Large intestine (tissue), 3 donors: ENCODE measurements around the gene ZSWIM1. TPM values are rescaled to one million over a fixed set of nuclear protein-coding genes. Genes with fewer than 3 reads are reported as not detected.

ENCODE experiments used
- DNase-seq, 2 donors: peaks; one replicate each; pipeline versions ENCODE4 v3.0.0 to v3.0.0-alpha.2; 2013
- H3K27ac ChIP-seq: one replicate; pipeline ENCODE4 v1.5.1; 2013; ENCODE audit warnings: low read length
- H3K27me3 ChIP-seq: 2 replicates; pipeline ENCODE4 v1.6.1; 2013; ENCODE audit warnings: low read length; ENCODE audit not compliant: control insufficient read depth, insufficient read depth
- H3K36me3 ChIP-seq: 2 replicates; pipeline ENCODE4 v1.6.1; 2013; ENCODE audit warnings: low read length; ENCODE audit not compliant: control insufficient read depth, insufficient read depth
- H3K4me1 ChIP-seq: one replicate; pipeline ENCODE4 v1.6.1; 2013; ENCODE audit warnings: low read length; ENCODE audit not compliant: control insufficient read depth, insufficient read depth
- H3K4me3 ChIP-seq: one replicate; pipeline ENCODE4 v1.5.1; 2013; ENCODE audit warnings: low read length
- H3K9me3 ChIP-seq: one replicate; pipeline ENCODE4 v1.6.1; 2013; ENCODE audit warnings: mild to moderate bottlenecking, low read depth, low read length, moderate library complexity; ENCODE audit not compliant: control insufficient read depth
- WGBS: methylation state at CpG from one replicate; pipeline ENCODE4 v1.1.5; 2013; ENCODE audit warnings: low lambda C conversion rate; ENCODE audit not compliant: insufficient coverage; 5-methylcytosine and 5-hydroxymethylcytosine counted together
- polyA plus RNA-seq: library from polyadenylated mRNA; unstranded; fragments of 120-200 nt; gene quantifications from one replicate; pipeline ENCODE4 v1.2.1, GENCODE V29; 2013

Gene ZSWIM1
- polyA plus RNA-seq, 1 donor = 17.3 TPM

- H3K36me3 ChIP-seq = peaks cover 41% of the 10 kb centered on the region
- no peak for DNase-seq
- no peaks in the 10 kb centered on the region for H3K27me3 ChIP-seq
- no peaks in the 10 kb centered on the region for H3K9me3 ChIP-seq
- peak within 1 kb of the TSS; percentile 92 for H3K4me3 ChIP-seq
- peaks cover 10% of the 10 kb centered on the region for H3K4me1 ChIP-seq
- no peak within 1 kb of the TSS for H3K27ac ChIP-seq
- WGBS = no CpG with 5 or more reads among the region's 8 CpGs
These were observed 6.3 kb downstream of the ZSWIM1 start, which contains the start of gene SPATA25 for GRCh38 chr20:45887346-45887715. Gene SPATA25, minus strand, starts transcription at chr20:45887622. Its CDS starts 32 bp downstream, at chr20:45887590.

GRCh38 chr20:45888681-45889080, 7.7 kb downstream of the ZSWIM1 start:
- no peak overlapping the region for H3K27ac ChIP-seq
- H3K4me1 ChIP-seq = peaks cover 19% of the 10 kb centered on the region
- H3K27me3 ChIP-seq = no peaks in the 10 kb centered on the region
- peaks cover 41% of the 10 kb centered on the region for H3K36me3 ChIP-seq
- WGBS = no CpG with 5 or more reads among the region's 3 CpGs
- DNase-seq = no peak
- no peaks in the 10 kb centered on the region for H3K9me3 ChIP-seq
- H3K4me3 ChIP-seq = peak overlapping the region; percentile 92

- Histone ChIP-seq H3K27me3 (no peaks in the 10 kb centered on the region), H3K27ac (peak overlapping the region; percentile 96), H3K9me3 (no peaks in the 10 kb centered on the region), H3K4me1 (peaks cover 22% of the 10 kb centered on the region), H3K36me3 (peaks cover 52% of the 10 kb centered on the region), H3K4me3 (peak overlapping the region; percentile 92)
- peak; percentile 73 to 85 for DNase-seq
- no CpG with 5 or more reads among the region's 79 CpGs for WGBS
These were observed 9.3 kb downstream of the ZSWIM1 start for GRCh38 chr20:45890077-45890984.

- H3K27me3 ChIP-seq = no peaks in the 10 kb centered on the region
- peaks cover 18% of the 10 kb centered on the region for H3K4me1 ChIP-seq
- H3K36me3 ChIP-seq = peaks cover 60% of the 10 kb centered on the region
- WGBS = no CpG with 5 or more reads among the region's 78 CpGs
- H3K27ac ChIP-seq = peak within 1 kb of the TSS; percentile 96
- H3K4me3 ChIP-seq = peak within 1 kb of the TSS; percentile 92
- DNase-seq = peak; percentile 95 to 97
- no peaks in the 10 kb centered on the region for H3K9me3 ChIP-seq
These were observed 10.3 kb downstream of the ZSWIM1 start, which contains the start of the genes CTSA and NEURL2 for GRCh38 chr20:45890985-45891983. Gene CTSA, plus strand, starts transcription at chr20:45891335. Its CDS starts 234 bp downstream, at chr20:45891569. Gene NEURL2, minus strand, starts transcription at chr20:45891208. Its CDS starts 217 bp downstream, at chr20:45890991.

GRCh38 chr20:45892049-45892825, 11.2 kb downstream of the ZSWIM1 start:
- Histone ChIP-seq H3K27me3 (no peaks in the 10 kb centered on the region), H3K4me1 (peaks cover 18% of the 10 kb centered on the region), H3K9me3 (no peaks in the 10 kb centered on the region), H3K36me3 (peaks cover 60% of the 10 kb centered on the region), H3K27ac (peak overlapping the region; percentile 96), H3K4me3 (peak overlapping the region; percentile 92)
- peak in 1 of 2 donors; percentile 50 for DNase-seq
- 90% methylated on average over 2 of the region's 9 CpGs for WGBS

- H3K4me3 ChIP-seq = peak overlapping the region; percentile 92
- no peaks in the 10 kb centered on the region for H3K9me3 ChIP-seq
- peaks cover 61% of the 10 kb centered on the region for H3K36me3 ChIP-seq
- H3K4me1 ChIP-seq = peaks cover 18% of the 10 kb centered on the region
- peak; percentile 93 to 95 for DNase-seq
- WGBS = no CpG with 5 or more reads among the region's 4 CpGs
- H3K27me3 ChIP-seq = no peaks in the 10 kb centered on the region
- H3K27ac ChIP-seq = peak overlapping the region; percentile 96
These were observed 11.9 kb downstream of the ZSWIM1 start for GRCh38 chr20:45892828-45893500.

GRCh38 chr20:45893831-45894230, 12.8 kb downstream of the ZSWIM1 start:
- H3K27me3 ChIP-seq = no peaks in the 10 kb centered on the region
- 80% methylated on average over 1 of the region's 4 CpGs for WGBS
- peaks cover 64% of the 10 kb centered on the region for H3K36me3 ChIP-seq
- no peak for DNase-seq
- H3K9me3 ChIP-seq = no peaks in the 10 kb centered on the region
- H3K27ac ChIP-seq = peak overlapping the region; percentile 96
- peaks cover 18% of the 10 kb centered on the region for H3K4me1 ChIP-seq
- H3K4me3 ChIP-seq = peak overlapping the region; percentile 32

GRCh38 chr20:45894797-45895196, 13.8 kb downstream of the ZSWIM1 start:
- WGBS = no CpG with 5 or more reads among the region's 12 CpGs
- Histone ChIP-seq H3K4me1 (peaks cover 18% of the 10 kb centered on the region), H3K27me3 (no peaks in the 10 kb centered on the region), H3K27ac (no peak overlapping the region), H3K4me3 (no peak overlapping the region), H3K9me3 (no peaks in the 10 kb centered on the region), H3K36me3 (peaks cover 73% of the 10 kb centered on the region)
- no peak for DNase-seq

- Histone ChIP-seq H3K36me3 (peaks cover 79% of the 10 kb centered on the region), H3K4me3 (no peak overlapping the region), H3K9me3 (no peaks in the 10 kb centered on the region), H3K27me3 (no peaks in the 10 kb centered on the region), H3K27ac (no peak overlapping the region), H3K4me1 (peaks cover 18% of the 10 kb centered on the region)
- WGBS = no CpG with 5 or more reads among the region's 14 CpGs
- DNase-seq = no peak
These were observed 15.7 kb downstream of the ZSWIM1 start for GRCh38 chr20:45896641-45897161.
